ENCODE measurements around the gene NCEH1. TPM values are rescaled to one million over a fixed set of nuclear protein-coding genes. Genes with fewer than 3 reads are reported as not detected.

Gene NCEH1
- total RNA-seq, 4 donors from 2014 or later, result 2.3 to 5.8 (median 4.2) TPM

- Histone ChIP-seq H3K4me1 (peaks cover 6% of the 10 kb centered on the region), H3K36me3 (no peaks in the 10 kb centered on the region), H3K27me3 (no peaks in the 10 kb centered on the region), H3K9me3 (no peaks in the 10 kb centered on the region), H3K27ac (no peak overlapping the region), H3K4me3 (no peak overlapping the region)
- no peak for DNase-seq (ENCODE audit: low spot score in 2 of 2)
- whole genome bisulfite sequencing, result 76% methylated on average over 4 of the region's 4 CpGs
- TF ChIP-seq EP300 (IDR thresholded peaks at IDR 0.05), result no peak
These were observed 16.2 kb downstream of the NCEH1 start for GRCh38 chr3:172694573-172695246.

GRCh38 chr3:172692751-172693338 is 18.0 kb downstream of the NCEH1 start:
- H3K4me1 ChIP-seq, result peaks cover 7% of the 10 kb centered on the region
- WGBS, result 79% methylated on average over 2 of the region's 2 CpGs
- H3K27me3 ChIP-seq, result no peaks in the 10 kb centered on the region
- no peak overlapping the region for H3K27ac ChIP-seq
- DNase-seq (ENCODE audit: low spot score in 2 of 2), result no peak
- TF ChIP-seq POLR2AphosphoS5 (IDR thresholded peaks at IDR 0.05), result no peak
- no peak for TF ChIP-seq POLR2A (IDR thresholded peaks at IDR 0.05)
- no peak for TF ChIP-seq EP300 (IDR thresholded peaks at IDR 0.05)
- TF ChIP-seq CTCF (IDR thresholded peaks at IDR 0.05), result no peak
- H3K36me3 ChIP-seq, result no peaks in the 10 kb centered on the region
- no peak overlapping the region for H3K4me3 ChIP-seq
- no peaks in the 10 kb centered on the region for H3K9me3 ChIP-seq

- WGBS, result 95% methylated on average over 1 of the region's 1 CpG
- Histone ChIP-seq H3K27me3 (no peaks in the 10 kb centered on the region), H3K4me3 (no peak overlapping the region), H3K27ac (no peak overlapping the region), H3K9me3 (no peaks in the 10 kb centered on the region), H3K4me1 (peaks cover 21% of the 10 kb centered on the region), H3K36me3 (no peaks in the 10 kb centered on the region)
- TF ChIP-seq CTCF (IDR thresholded peaks at IDR 0.05) (no peak), POLR2AphosphoS5 (IDR thresholded peaks at IDR 0.05) (no peak)
- DNase-seq (ENCODE audit: low spot score in 2 of 2), result no peak
These were observed 19.9 kb downstream of the NCEH1 start for GRCh38 chr3:172690936-172691335.

- Histone ChIP-seq H3K27ac (no peak overlapping the region), H3K36me3 (no peaks in the 10 kb centered on the region), H3K4me3 (no peak overlapping the region), H3K4me1 (peaks cover 24% of the 10 kb centered on the region), H3K27me3 (no peaks in the 10 kb centered on the region), H3K9me3 (no peaks in the 10 kb centered on the region)
- TF ChIP-seq CTCF (IDR thresholded peaks at IDR 0.05) (no peak), POLR2AphosphoS5 (IDR thresholded peaks at IDR 0.05) (no peak), EP300 (IDR thresholded peaks at IDR 0.05) (no peak), POLR2A (IDR thresholded peaks at IDR 0.05) (no peak)
- DNase-seq (ENCODE audit: low spot score in 2 of 2), result no peak
- WGBS, result 88% methylated on average over 4 of the region's 4 CpGs
These were observed 22.3 kb downstream of the NCEH1 start for GRCh38 chr3:172688588-172688987.

- TF ChIP-seq CTCF (IDR thresholded peaks at IDR 0.05) (no peak), POLR2AphosphoS5 (IDR thresholded peaks at IDR 0.05) (no peak), EP300 (IDR thresholded peaks at IDR 0.05) (no peak), POLR2A (IDR thresholded peaks at IDR 0.05) (no peak)
- Histone ChIP-seq H3K27me3 (no peaks in the 10 kb centered on the region), H3K9me3 (no peaks in the 10 kb centered on the region), H3K27ac (no peak overlapping the region), H3K4me3 (no peak overlapping the region), H3K4me1 (peaks cover 18% of the 10 kb centered on the region), H3K36me3 (no peaks in the 10 kb centered on the region)
- no peak for DNase-seq (ENCODE audit: low spot score in 2 of 2)
- 48% methylated on average over 3 of the region's 3 CpGs for WGBS
These were observed 23.4 kb downstream of the NCEH1 start for GRCh38 chr3:172687501-172687900.
